Esophagus muscularis mucosa (tissue), 4 donors: ENCODE results near the gene EPOP. TPM values are rescaled to one million over a fixed set of nuclear protein-coding genes. Genes with fewer than 3 reads are reported as not detected.

Source experiments
- DNase-seq: peaks from one replicate; pipeline ENCODE4 v3.0.0-alpha.2; 2017; ENCODE audit errors: extremely low spot score
- H3K27ac ChIP-seq, 4 donors: fragments of 200-600 bp; sonication (generic); replicated peaks in 1 of 4; 1 replicate in 3 of 4; 2 replicates in 1 of 4; pipeline ENCODE4 v1.5.1; 2016 to 2019; ENCODE audit warnings: mild to moderate bottlenecking in 1 of 4
- H3K27me3 ChIP-seq, 4 donors: fragments of 200-600 bp; sonication (generic); one replicate each; pipeline versions ENCODE4 v1.5.1 to v1.6.0; 2016 to 2019
- H3K36me3 ChIP-seq, 4 donors: fragments of 200-600 bp; sonication (generic); one replicate each; pipeline ENCODE4 v1.5.1; 2016 to 2019
- H3K4me1 ChIP-seq, 4 donors: fragments of 200-600 bp; sonication (generic); one replicate each; pipeline ENCODE4 v1.5.1; 2016 to 2019
- H3K4me3 ChIP-seq, 4 donors: fragments of 200-600 bp; sonication (generic); 1 replicate in 2 of 4; 2 replicates in 2 of 4; pipeline ENCODE4 v1.5.1; 2016 to 2019; ENCODE audit warnings: mild to moderate bottlenecking in 4 of 4, moderate library complexity in 1 of 4
- H3K9me3 ChIP-seq, 4 donors: fragments of 200-600 bp; sonication (generic); 1 replicate in 3 of 4; 2 replicates in 1 of 4; pipeline ENCODE4 v1.5.1; 2016 to 2019
- EP300 ChIP-seq: sonication (generic); formaldehyde crosslinking; IDR thresholded peaks from one replicate; pipeline ENCODE4 v1.6.1; 2017; ENCODE audit warnings: antibody characterized with exemption
- POLR2A ChIP-seq: fragments of 450-650 bp; IDR thresholded peaks from one replicate; pipeline ENCODE4 v1.6.1; 2017; ENCODE audit warnings: antibody characterized with exemption, moderate library complexity, mild to moderate bottlenecking, low read depth
- POLR2AphosphoS5 ChIP-seq, 2 donors: sonication (generic); formaldehyde crosslinking; IDR thresholded peaks; one replicate each; pipeline ENCODE4 v1.6.1; 2017; ENCODE audit warnings: antibody characterized with exemption in 2 of 2
- WGBS: methylation state at CpG from one replicate; pipeline ENCODE4 v1.1.5; 2018; 5-methylcytosine and 5-hydroxymethylcytosine counted together
- intact Hi-C: fragments of 100-400 bp; cut with DNase I; formaldehyde crosslinking; loops from one replicate; pipeline ENCODE4 v1.15.1; 2023
- total RNA-seq, 4 donors: library from RNA; depleted of rRNA; stranded (reverse); fragments of >200 nt; gene quantifications; one replicate each; pipeline versions ENCODE4 v1.1.0 to v1.2.1, GENCODE V29; 2016
- TF ChIP-seq, protein P1 (sequence below), 3 experiments: fragments of 200-600 bp in 2 of 3; fragments of 450-650 bp in 1 of 3; sonication (generic) in 2 of 3; IDR thresholded peaks; one replicate each; pipeline ENCODE4 v1.5.1; 2017 to 2019; ENCODE audit warnings: antibody characterized with exemption in 3 of 3, mild to moderate bottlenecking in 2 of 3, moderate library complexity in 1 of 3

Gene EPOP
- total RNA-seq, 4 donors from 2014 or later = 0.42 to 7.3 (median 2.7) TPM

GRCh38 chr17:38719289-38719942, 44.7 kb upstream of the EPOP start:
- intact Hi-C loops = no loop called here
- no peak for DNase-seq
- Histone ChIP-seq H3K4me3 (no peak overlapping the region), H3K4me1 (peaks cover 4 to 26% (median 12%) of the 10 kb centered on the region in 4 donors), H3K9me3 (no peaks in the 10 kb centered on the region), H3K36me3 (peaks cover 59 to 98% (median 90%) of the 10 kb centered on the region in 4 donors), H3K27me3 (no peaks in the 10 kb centered on the region), H3K27ac (peak overlapping the region in 1 of 4 donors; percentile 2)
- 79% methylated on average over 29 of the region's 29 CpGs for WGBS
- TF ChIP-seq POLR2A (no peak), POLR2AphosphoS5 (IDR thresholded peaks at IDR 0.05) (no peak), EP300 (no peak)
- TF ChIP-seq, protein P1, sequence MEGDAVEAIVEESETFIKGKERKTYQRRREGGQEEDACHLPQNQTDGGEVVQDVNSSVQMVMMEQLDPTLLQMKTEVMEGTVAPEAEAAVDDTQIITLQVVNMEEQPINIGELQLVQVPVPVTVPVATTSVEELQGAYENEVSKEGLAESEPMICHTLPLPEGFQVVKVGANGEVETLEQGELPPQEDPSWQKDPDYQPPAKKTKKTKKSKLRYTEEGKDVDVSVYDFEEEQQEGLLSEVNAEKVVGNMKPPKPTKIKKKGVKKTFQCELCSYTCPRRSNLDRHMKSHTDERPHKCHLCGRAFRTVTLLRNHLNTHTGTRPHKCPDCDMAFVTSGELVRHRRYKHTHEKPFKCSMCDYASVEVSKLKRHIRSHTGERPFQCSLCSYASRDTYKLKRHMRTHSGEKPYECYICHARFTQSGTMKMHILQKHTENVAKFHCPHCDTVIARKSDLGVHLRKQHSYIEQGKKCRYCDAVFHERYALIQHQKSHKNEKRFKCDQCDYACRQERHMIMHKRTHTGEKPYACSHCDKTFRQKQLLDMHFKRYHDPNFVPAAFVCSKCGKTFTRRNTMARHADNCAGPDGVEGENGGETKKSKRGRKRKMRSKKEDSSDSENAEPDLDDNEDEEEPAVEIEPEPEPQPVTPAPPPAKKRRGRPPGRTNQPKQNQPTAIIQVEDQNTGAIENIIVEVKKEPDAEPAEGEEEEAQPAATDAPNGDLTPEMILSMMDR (IDR thresholded peaks at IDR 0.05) = no peak

GRCh38 chr17:38717139-38717745, 42.5 kb upstream of the EPOP start:
- 83% methylated on average over 10 of the region's 12 CpGs for WGBS
- intact Hi-C loops = no loop called here
- Histone ChIP-seq H3K27me3 (no peaks in the 10 kb centered on the region), H3K9me3 (no peaks in the 10 kb centered on the region), H3K36me3 (peaks cover 72 to 100% (median 99%) of the 10 kb centered on the region in 4 donors), H3K4me3 (no peak overlapping the region), H3K4me1 (peaks cover 0 to 20% (median 10%) of the 10 kb centered on the region in 4 donors), H3K27ac (no peak overlapping the region)
- TF ChIP-seq EP300 (no peak), POLR2AphosphoS5 (IDR thresholded peaks at IDR 0.05) (no peak)
- TF ChIP-seq, protein P1 (IDR thresholded peaks at IDR 0.05) = no peak
- DNase-seq = no peak

DNA sequence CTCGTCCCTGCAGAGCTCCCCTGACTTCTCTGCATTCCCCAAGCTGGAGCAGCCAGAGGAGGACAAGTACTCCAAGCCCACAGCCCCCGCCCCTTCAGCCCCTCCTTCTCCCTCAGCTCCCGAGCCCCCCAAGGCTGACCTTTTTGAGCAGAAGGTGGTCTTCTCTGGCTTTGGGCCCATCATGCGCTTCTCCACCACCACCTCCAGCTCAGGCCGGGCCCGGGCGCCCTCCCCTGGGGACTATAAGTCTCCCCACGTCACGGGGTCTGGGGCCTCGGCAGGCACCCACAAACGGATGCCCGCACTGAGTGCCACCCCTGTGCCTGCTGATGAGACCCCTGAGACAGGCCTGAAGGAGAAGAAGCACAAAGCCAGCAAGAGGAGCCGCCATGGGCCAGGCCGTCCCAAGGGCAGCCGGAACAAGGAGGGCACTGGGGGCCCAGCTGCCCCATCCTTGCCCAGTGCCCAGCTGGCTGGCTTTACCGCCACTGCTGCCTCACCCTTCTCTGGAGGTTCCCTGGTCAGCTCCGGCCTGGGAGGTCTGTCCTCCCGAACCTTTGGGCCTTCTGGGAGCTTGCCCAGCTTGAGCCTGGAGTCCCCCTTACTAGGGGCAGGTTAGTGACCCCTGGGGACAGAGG, 41.7 kb upstream of the EPOP start:
- H3K36me3 ChIP-seq = peaks cover 72 to 100% (median 99%) of the 10 kb centered on the region in 4 donors

DNA sequence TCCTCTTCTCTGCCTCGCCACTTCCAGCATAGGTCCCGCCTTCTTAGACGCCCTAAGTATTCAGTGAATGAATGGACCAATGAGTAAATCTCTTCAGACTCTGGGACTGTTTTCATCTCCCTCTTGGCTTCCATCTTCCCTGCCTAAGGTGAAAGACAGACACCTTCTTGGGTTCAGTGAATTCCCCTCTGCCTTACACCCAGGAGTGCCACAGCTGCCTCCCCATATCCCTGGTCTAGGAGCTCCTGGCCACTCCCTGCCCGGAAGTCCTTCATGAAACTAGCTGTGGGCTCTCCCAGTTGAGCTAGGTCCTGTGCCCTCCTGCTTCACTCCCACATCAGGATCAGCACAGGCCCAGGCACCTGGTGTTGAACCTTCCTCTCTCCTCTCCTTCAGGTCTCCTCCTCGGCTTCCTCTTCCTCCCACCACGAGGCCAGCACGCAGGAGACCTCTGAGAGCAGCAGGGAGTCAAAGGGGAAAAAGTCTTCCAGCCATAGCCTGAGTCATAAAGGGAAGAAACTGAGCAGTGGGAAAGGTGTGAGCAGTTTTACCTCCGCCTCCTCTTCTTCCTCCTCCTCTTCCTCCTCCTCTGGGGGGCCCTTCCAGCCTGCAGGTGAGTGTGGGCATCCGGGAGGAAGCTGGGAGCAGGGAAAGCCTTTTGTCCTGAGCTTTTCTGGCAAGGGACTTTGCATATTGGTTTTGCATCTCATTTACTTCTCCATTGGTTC, 40.6 kb upstream of the EPOP start:
- Histone ChIP-seq H3K4me1 (peaks cover 0 to 12% (median 8%) of the 10 kb centered on the region in 4 donors), H3K36me3 (peaks cover 65 to 100% (median 96%) of the 10 kb centered on the region in 4 donors), H3K27ac (no peak overlapping the region), H3K27me3 (no peaks in the 10 kb centered on the region), H3K9me3 (no peaks in the 10 kb centered on the region), H3K4me3 (no peak overlapping the region)
- 84% methylated on average over 9 of the region's 9 CpGs for WGBS
- intact Hi-C loops = no loop called here
- no peak for DNase-seq
- TF ChIP-seq POLR2AphosphoS5 (IDR thresholded peaks at IDR 0.05) = no peak
- TF ChIP-seq, protein P1 (IDR thresholded peaks at IDR 0.05) = no peak
- no peak for TF ChIP-seq POLR2A
- TF ChIP-seq EP300 = no peak

More for the DNA sequence above, 41.7 kb upstream of the EPOP start:
- Histone ChIP-seq H3K4me3 (no peak overlapping the region), H3K4me1 (peaks cover 0 to 13% (median 10%) of the 10 kb centered on the region in 4 donors), H3K27ac (no peak overlapping the region), H3K9me3 (no peaks in the 10 kb centered on the region), H3K27me3 (no peaks in the 10 kb centered on the region)
- no peak for TF ChIP-seq EP300
- no peak for TF ChIP-seq POLR2A
- TF ChIP-seq, protein P1 (IDR thresholded peaks at IDR 0.05) = no peak
- TF ChIP-seq POLR2AphosphoS5 (IDR thresholded peaks at IDR 0.05) = no peak
- WGBS = 87% methylated on average over 10 of the region's 18 CpGs
- intact Hi-C loops = no loop called here
- no peak for DNase-seq
